ENCODE results near the gene AADACL3. TPM values are rescaled to one million over a fixed set of nuclear protein-coding genes. Genes with fewer than 3 reads are reported as not detected.

AADACL3 gene
- total and polyA plus RNA-seq, 10 of the 15 experiments (the other 5 are each of a cell fraction or from before 2014, with no cell fraction given) = not detected

DNA sequence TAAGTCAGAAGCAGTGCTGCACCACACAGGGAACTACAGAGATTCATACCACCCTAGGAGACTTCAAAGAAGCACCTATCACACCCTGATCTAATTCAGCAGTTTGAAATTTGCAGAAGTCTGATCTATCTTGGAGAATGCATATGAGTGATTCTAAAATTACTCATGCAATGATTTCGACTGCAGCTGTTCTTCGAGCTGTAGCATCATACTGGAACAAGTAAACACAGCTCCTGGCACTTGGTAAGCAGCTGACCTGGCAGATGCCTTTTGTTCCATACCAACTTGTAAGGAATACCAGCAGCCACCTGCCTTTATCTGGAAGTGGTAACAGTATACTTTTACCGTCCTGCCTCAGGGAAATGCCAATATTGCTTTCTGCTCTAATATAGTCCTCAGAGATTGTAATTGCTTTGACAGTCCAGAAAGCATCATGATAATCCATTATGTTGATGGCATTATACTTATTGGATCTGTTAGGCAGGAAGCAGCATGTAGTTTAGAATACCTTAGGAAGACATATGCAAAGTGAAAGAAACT lies 46.3 kb upstream of the AADACL3 start:
- no peak overlapping the region for H3K9ac ChIP-seq (ENCODE audit: control insufficient read depth, insufficient read depth, low read length)

DNA sequence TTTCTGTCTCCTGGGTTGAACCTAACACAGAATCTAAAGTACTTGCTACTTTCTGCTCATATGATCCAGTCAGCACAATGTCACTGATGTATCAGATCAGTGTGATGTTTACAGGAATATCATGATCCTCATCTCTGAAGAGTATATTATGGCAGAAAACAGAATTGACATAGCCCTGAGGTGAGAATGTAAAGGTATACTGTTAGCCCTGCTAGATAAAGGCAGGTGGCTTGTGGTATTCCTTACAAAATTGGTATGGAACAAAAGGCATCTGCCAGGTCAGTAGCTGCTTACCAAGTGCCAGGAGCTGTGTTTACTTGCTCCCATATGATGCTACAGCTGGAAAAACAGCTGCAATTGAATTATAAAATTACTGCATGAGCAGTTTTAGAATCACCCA lies 41.6 kb upstream of the AADACL3 start:
- H3K4me1 ChIP-seq (ENCODE audit: control insufficient read depth, insufficient read depth, low read length) = no peaks in the 10 kb centered on the region
- BruUV-seq (replicated peaks) = no TSS peak
- ChIA-PET RAD21 (ENCODE audit: unreplicated experiment) (no interaction called here), POLR2A (no interaction called here), CTCF (no interaction called here), SMC1A (ENCODE audit: uncharacterized antibody, unreplicated experiment) (no interaction called here)
- H3K36me3 ChIP-seq (ENCODE audit: control insufficient read depth in 2 of 2, insufficient read depth in 2 of 2, low read length in 1 of 2) = no peaks in the 10 kb centered on the region
- no peaks in the 10 kb centered on the region; the same call in 2 of the 3 replicates for H3K9me3 ChIP-seq (replicated peaks; ENCODE audit: control insufficient read depth, insufficient read depth, low read length)
- H2AFZ ChIP-seq (ENCODE audit: control insufficient read depth, low read depth, low read length) = no peak overlapping the region
- no peak overlapping the region for H3K4me2 ChIP-seq (ENCODE audit: control insufficient read depth, insufficient read depth)
- intact Hi-C loops (cut with micrococcal nuclease; ENCODE audit: unreplicated experiment) (no loop called here), in situ Hi-C loops (cut with MboI) (no loop called here)
- no peak overlapping the region for H3K27ac ChIP-seq (ENCODE audit: control insufficient read depth, insufficient read depth)
- H3K4me3 ChIP-seq = no peak overlapping the region
- no peaks in the 10 kb centered on the region for H3K27me3 ChIP-seq (replicated peaks in 1 of 2; ENCODE audit: control insufficient read depth in 2 of 2, insufficient read depth in 2 of 2, low read length in 1 of 2)
- no peaks in the 10 kb centered on the region for H4K20me1 ChIP-seq (ENCODE audit: control insufficient read depth, insufficient read depth)
- H3K79me2 ChIP-seq (ENCODE audit: control insufficient read depth, insufficient read depth, low read length) = no peaks in the 10 kb centered on the region
- FAIRE-seq (no peak), DNase-seq (ENCODE audit: low read depth, low spot score) (no peak), ATAC-seq (no peak)
- no peak overlapping the region for H3K9ac ChIP-seq (ENCODE audit: control insufficient read depth, insufficient read depth, low read length)
- TF ChIP-seq, protein P1, sequence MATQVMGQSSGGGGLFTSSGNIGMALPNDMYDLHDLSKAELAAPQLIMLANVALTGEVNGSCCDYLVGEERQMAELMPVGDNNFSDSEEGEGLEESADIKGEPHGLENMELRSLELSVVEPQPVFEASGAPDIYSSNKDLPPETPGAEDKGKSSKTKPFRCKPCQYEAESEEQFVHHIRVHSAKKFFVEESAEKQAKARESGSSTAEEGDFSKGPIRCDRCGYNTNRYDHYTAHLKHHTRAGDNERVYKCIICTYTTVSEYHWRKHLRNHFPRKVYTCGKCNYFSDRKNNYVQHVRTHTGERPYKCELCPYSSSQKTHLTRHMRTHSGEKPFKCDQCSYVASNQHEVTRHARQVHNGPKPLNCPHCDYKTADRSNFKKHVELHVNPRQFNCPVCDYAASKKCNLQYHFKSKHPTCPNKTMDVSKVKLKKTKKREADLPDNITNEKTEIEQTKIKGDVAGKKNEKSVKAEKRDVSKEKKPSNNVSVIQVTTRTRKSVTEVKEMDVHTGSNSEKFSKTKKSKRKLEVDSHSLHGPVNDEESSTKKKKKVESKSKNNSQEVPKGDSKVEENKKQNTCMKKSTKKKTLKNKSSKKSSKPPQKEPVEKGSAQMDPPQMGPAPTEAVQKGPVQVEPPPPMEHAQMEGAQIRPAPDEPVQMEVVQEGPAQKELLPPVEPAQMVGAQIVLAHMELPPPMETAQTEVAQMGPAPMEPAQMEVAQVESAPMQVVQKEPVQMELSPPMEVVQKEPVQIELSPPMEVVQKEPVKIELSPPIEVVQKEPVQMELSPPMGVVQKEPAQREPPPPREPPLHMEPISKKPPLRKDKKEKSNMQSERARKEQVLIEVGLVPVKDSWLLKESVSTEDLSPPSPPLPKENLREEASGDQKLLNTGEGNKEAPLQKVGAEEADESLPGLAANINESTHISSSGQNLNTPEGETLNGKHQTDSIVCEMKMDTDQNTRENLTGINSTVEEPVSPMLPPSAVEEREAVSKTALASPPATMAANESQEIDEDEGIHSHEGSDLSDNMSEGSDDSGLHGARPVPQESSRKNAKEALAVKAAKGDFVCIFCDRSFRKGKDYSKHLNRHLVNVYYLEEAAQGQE (IDR thresholded peaks at IDR 0.05; ENCODE audit: low read depth, low read length) = no peak
- TF ChIP-seq HDAC6 (IDR thresholded peaks at IDR 0.05; ENCODE audit: unreplicated experiment) (no peak), ZNF207 (IDR thresholded peaks at IDR 0.05; ENCODE audit: borderline replicate concordance) (no peak), CBFB (IDR thresholded peaks at IDR 0.05; ENCODE audit: low read depth) (no peak), JUNB (IDR thresholded peaks at IDR 0.05) (no peak), SPI1 (IDR thresholded peaks at IDR 0.05; ENCODE audit: borderline replicate concordance, insufficient read depth, low read depth, low read length) (no peak), PML (IDR thresholded peaks at IDR 0.05; ENCODE audit: low read length) (no peak)

More for the DNA sequence above, 46.3 kb upstream of the AADACL3 start:
- H3K4me2 ChIP-seq (ENCODE audit: control insufficient read depth, insufficient read depth) = no peak overlapping the region
- no peaks in the 10 kb centered on the region for H3K79me2 ChIP-seq (ENCODE audit: control insufficient read depth, insufficient read depth, low read length)
- ATAC-seq = no peak
- intact Hi-C loops (cut with micrococcal nuclease; ENCODE audit: unreplicated experiment) = no loop called here
- DNase-seq (ENCODE audit: low read depth, low spot score) = no peak
- WGBS (ENCODE audit: insufficient coverage, insufficient replicate concordance, low lambda C conversion rate, missing lambda C conversion rate) = 12% methylated on average over 3 of the region's 3 CpGs
- ChIA-PET SMC1A (ENCODE audit: uncharacterized antibody, unreplicated experiment) (no interaction called here), POLR2A (no interaction called here), RAD21 (ENCODE audit: unreplicated experiment) (no interaction called here), CTCF (interaction anchor here (3.2 kb wide), 1 partner anchor 11 kb away, joined by 15 read pairs; no protein-coding TSS in a partner anchor)
- in situ Hi-C loops (cut with MboI) = no loop called here
- no peaks in the 10 kb centered on the region; the same call in 2 of the 3 replicates for H3K9me3 ChIP-seq (replicated peaks; ENCODE audit: control insufficient read depth, insufficient read depth, low read length)
- no peaks in the 10 kb centered on the region for H3K36me3 ChIP-seq (ENCODE audit: control insufficient read depth in 2 of 2, insufficient read depth in 2 of 2, low read length in 1 of 2)
- no peaks in the 10 kb centered on the region for H4K20me1 ChIP-seq (ENCODE audit: control insufficient read depth, insufficient read depth)
- FAIRE-seq = no peak
- no peaks in the 10 kb centered on the region for H3K27me3 ChIP-seq (replicated peaks in 1 of 2; ENCODE audit: control insufficient read depth in 2 of 2, insufficient read depth in 2 of 2, low read length in 1 of 2)
- BruUV-seq (replicated peaks) = no TSS peak
- no peak overlapping the region for H3K27ac ChIP-seq (ENCODE audit: control insufficient read depth, insufficient read depth)
- H2AFZ ChIP-seq (ENCODE audit: control insufficient read depth, low read depth, low read length) = no peak overlapping the region
- TF ChIP-seq ZNF622 (IDR thresholded peaks at IDR 0.05) = no peak
- TF ChIP-seq, protein P2, sequence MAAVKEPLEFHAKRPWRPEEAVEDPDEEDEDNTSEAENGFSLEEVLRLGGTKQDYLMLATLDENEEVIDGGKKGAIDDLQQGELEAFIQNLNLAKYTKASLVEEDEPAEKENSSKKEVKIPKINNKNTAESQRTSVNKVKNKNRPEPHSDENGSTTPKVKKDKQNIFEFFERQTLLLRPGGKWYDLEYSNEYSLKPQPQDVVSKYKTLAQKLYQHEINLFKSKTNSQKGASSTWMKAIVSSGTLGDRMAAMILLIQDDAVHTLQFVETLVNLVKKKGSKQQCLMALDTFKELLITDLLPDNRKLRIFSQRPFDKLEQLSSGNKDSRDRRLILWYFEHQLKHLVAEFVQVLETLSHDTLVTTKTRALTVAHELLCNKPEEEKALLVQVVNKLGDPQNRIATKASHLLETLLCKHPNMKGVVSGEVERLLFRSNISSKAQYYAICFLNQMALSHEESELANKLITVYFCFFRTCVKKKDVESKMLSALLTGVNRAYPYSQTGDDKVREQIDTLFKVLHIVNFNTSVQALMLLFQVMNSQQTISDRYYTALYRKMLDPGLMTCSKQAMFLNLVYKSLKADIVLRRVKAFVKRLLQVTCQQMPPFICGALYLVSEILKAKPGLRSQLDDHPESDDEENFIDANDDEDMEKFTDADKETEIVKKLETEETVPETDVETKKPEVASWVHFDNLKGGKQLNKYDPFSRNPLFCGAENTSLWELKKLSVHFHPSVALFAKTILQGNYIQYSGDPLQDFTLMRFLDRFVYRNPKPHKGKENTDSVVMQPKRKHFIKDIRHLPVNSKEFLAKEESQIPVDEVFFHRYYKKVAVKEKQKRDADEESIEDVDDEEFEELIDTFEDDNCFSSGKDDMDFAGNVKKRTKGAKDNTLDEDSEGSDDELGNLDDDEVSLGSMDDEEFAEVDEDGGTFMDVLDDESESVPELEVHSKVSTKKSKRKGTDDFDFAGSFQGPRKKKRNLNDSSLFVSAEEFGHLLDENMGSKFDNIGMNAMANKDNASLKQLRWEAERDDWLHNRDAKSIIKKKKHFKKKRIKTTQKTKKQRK (IDR thresholded peaks at IDR 0.05; ENCODE audit: low read depth, low read length) = no peak
- H3K4me3 ChIP-seq = no peak overlapping the region
- no peaks in the 10 kb centered on the region for H3K4me1 ChIP-seq (ENCODE audit: control insufficient read depth, insufficient read depth, low read length)

Data from GM12878 (cell line).